IMR-90 (cell line): ENCODE results near the gene TMEM218. TPM values are rescaled to one million over a fixed set of nuclear protein-coding genes. Genes with fewer than 3 reads are reported as not detected.
A peak's percentile ranks its signal among the peaks of the same experiment; 100 is the strongest.

Experiments
- ATAC-seq: fragments of 200-7000 bp; cut with Tn5 transposase; 2 replicates; pipeline ENCODE4 v1.9.1; 2020; ENCODE audit warnings: low read depth, mild to moderate bottlenecking, moderate library complexity
- BruUV-seq: library from RNA; stranded (reverse); fragments of 400-500 nt; replicated peaks from 2 replicates; lab custom pipeline; 2021; lab: Mats Ljungman, UMichigan
- CTCF ChIA-PET: fragments of 300-600 bp; formaldehyde crosslinking; extraction: SDS; loops from one replicate; lab custom pipeline; 2021; ENCODE audit warnings: antibody characterized with exemption; lab: Yijun Ruan, JAX
- POLR2A ChIA-PET: fragments of 300-600 bp; sonication (Branson Sonifier 250); formaldehyde crosslinking; loops from one replicate; lab custom pipeline; 2022; ENCODE audit warnings: antibody characterized with exemption; ENCODE audit not compliant: unreplicated experiment; lab: Charles Lee
- DNase-seq: peaks from one replicate; pipeline ENCODE4 v3.0.0; 2013
- H2AFZ ChIP-seq: replicated peaks from 2 replicates; pipeline ENCODE3; 2013; ENCODE audit warnings: low read length, mild to moderate bottlenecking; ENCODE audit not compliant: poor library complexity
- H2AK5ac ChIP-seq: 2 replicates; pipeline ENCODE4 v1.6.1; 2013; ENCODE audit warnings: low read depth, low read length, inconsistent platforms
- H2AK9ac ChIP-seq: replicated peaks from 2 replicates; pipeline ENCODE3; 2013; ENCODE audit warnings: mild to moderate bottlenecking, low read depth, low read length, moderate library complexity; ENCODE audit not compliant: poor library complexity
- H2BK120ac ChIP-seq: 2 replicates; pipeline ENCODE4 v1.6.1; 2013; ENCODE audit warnings: low read depth, low read length, inconsistent platforms
- H2BK15ac ChIP-seq: 3 replicates; pipeline ENCODE4 v1.6.1; 2013; ENCODE audit warnings: low read depth, low read length, inconsistent platforms
- H2BK20ac ChIP-seq: 2 replicates; pipeline ENCODE4 v1.6.1; 2013; ENCODE audit warnings: low read depth, mild to moderate bottlenecking, inconsistent platforms, low read length, moderate library complexity
- H2BK5ac ChIP-seq: 2 replicates; pipeline ENCODE4 v1.6.1; 2013; ENCODE audit warnings: mild to moderate bottlenecking, low read depth, low read length, inconsistent platforms; ENCODE audit not compliant: poor library complexity, severe bottlenecking
- H3K14ac ChIP-seq: replicated peaks from 2 replicates; pipeline ENCODE4 v1.6.1; 2013; ENCODE audit warnings: low read depth, low read length, inconsistent platforms
- H3K18ac ChIP-seq: 2 replicates; pipeline ENCODE4 v1.6.1; 2013; ENCODE audit warnings: low read depth, low read length, control low read depth
- H3K23ac ChIP-seq: 2 replicates; pipeline ENCODE4 v1.6.1; 2013; ENCODE audit warnings: low read depth, low read length, inconsistent platforms
- H3K27ac ChIP-seq: 2 replicates; pipeline ENCODE4 v1.5.1; 2013; ENCODE audit warnings: mild to moderate bottlenecking, control low read depth, low read length; ENCODE audit not compliant: insufficient read depth
- H3K27me3 ChIP-seq: 2 replicates; pipeline ENCODE4 v1.6.1; 2013; ENCODE audit warnings: low read length; ENCODE audit not compliant: control insufficient read depth, insufficient read depth
- H3K36me3 ChIP-seq: 2 replicates; pipeline ENCODE4 v1.6.1; 2013; ENCODE audit warnings: low read length, mixed read lengths; ENCODE audit not compliant: control insufficient read depth, insufficient read depth
- H3K4ac ChIP-seq: 2 replicates; pipeline ENCODE4 v1.6.1; 2013; ENCODE audit warnings: low read depth, low read length, inconsistent platforms
- H3K4me1 ChIP-seq: 2 replicates; pipeline ENCODE4 v1.6.1; 2013; ENCODE audit warnings: low read length, mixed read lengths; ENCODE audit not compliant: control insufficient read depth, insufficient read depth
- H3K4me2 ChIP-seq: 2 replicates; pipeline ENCODE4 v1.6.1; 2013; ENCODE audit warnings: low read depth, mild to moderate bottlenecking, control low read depth, low read length, moderate library complexity
- H3K4me3 ChIP-seq: 2 replicates; pipeline ENCODE4 v1.5.1; 2013; ENCODE audit warnings: low read depth, mild to moderate bottlenecking, control low read depth, low read length, moderate library complexity; ENCODE audit not compliant: insufficient read depth
- H3K56ac ChIP-seq: 2 replicates; pipeline ENCODE4 v1.6.1; 2013; ENCODE audit warnings: low read length, inconsistent platforms; ENCODE audit not compliant: insufficient read depth; ENCODE audit errors: extremely low read depth
- H3K79me1 ChIP-seq, 2 experiments: 2 replicates each; pipeline ENCODE4 v1.6.1; 2013; ENCODE audit warnings: low read length in 2 of 2, inconsistent platforms in 1 of 2, low read depth in 1 of 2
- H3K9ac ChIP-seq: 2 replicates; pipeline ENCODE4 v1.6.1; 2013; ENCODE audit warnings: low read depth, low read length, control low read depth
- H3K9me1 ChIP-seq: 2 replicates; pipeline ENCODE4 v1.6.1; 2013; ENCODE audit warnings: low read length, inconsistent platforms; ENCODE audit not compliant: insufficient read depth
- H3K9me3 ChIP-seq: 2 replicates; pipeline ENCODE4 v1.6.1; 2013; ENCODE audit warnings: low read length; ENCODE audit not compliant: control insufficient read depth, insufficient read depth
- H4K20me1 ChIP-seq: 2 replicates; pipeline ENCODE4 v1.6.1; 2013; ENCODE audit warnings: low read length, inconsistent platforms; ENCODE audit not compliant: insufficient read depth
- H4K5ac ChIP-seq: 2 replicates; pipeline ENCODE4 v1.6.1; 2013; ENCODE audit warnings: mild to moderate bottlenecking, low read depth, low read length, control low read depth
- H4K8ac ChIP-seq, 2 experiments: 2 replicates each; pipeline ENCODE4 v1.6.1; 2013; ENCODE audit warnings: low read depth in 2 of 2, low read length in 2 of 2, control low read depth in 1 of 2, inconsistent platforms in 1 of 2
- H4K91ac ChIP-seq: 2 replicates; pipeline ENCODE4 v1.6.1; 2013; ENCODE audit warnings: low read depth, low read length, inconsistent platforms; ENCODE audit not compliant: insufficient read depth
- CEBPB ChIP-seq: IDR thresholded peaks from 2 replicates; pipeline ENCODE4 v1.6.1; 2012; ENCODE audit warnings: low read depth, low read length, improper control_type of control experiment
- MAZ ChIP-seq: IDR thresholded peaks from 2 replicates; pipeline ENCODE4 v1.6.1; 2012; ENCODE audit warnings: low read depth, mild to moderate bottlenecking, low read length, improper control_type of control experiment, moderate library complexity, borderline replicate concordance
- WGBS, 2 experiments: methylation state at CpG; one replicate each; pipeline versions ENCODE4 v1.1.5 to v1.1.7; 2013; ENCODE audit warnings: missing lambda C conversion rate in 2 of 2; ENCODE audit not compliant: insufficient read length in 1 of 2; ENCODE audit errors: extremely low coverage in 2 of 2; 5-methylcytosine and 5-hydroxymethylcytosine counted together
- dilution Hi-C: fragments of 300-500 bp; cut with HindIII; formaldehyde crosslinking; loops from one replicate; pipeline ENCODE4 v1.14.3; 2018; ENCODE audit warnings: low sequenced_read_pairs; ENCODE audit not compliant: unreplicated experiment
- in situ Hi-C: fragments of 300-500 bp; cut with MboI; formaldehyde crosslinking; loops from 3 replicates; pipeline ENCODE4 v1.14.3; 2019; ENCODE audit warnings: low sequenced_read_pairs, inconsistent platforms, mixed read lengths
- intact Hi-C: fragments of 100-400 bp; cut with micrococcal nuclease; formaldehyde crosslinking; loops from 2 replicates; pipeline ENCODE4 v1.10.0; 2022
- polyA plus RNA-seq, 3 experiments: library from polyadenylated mRNA; depleted of rRNA; stranded (reverse); fragments of >200 nt; gene quantifications; 2 replicates each; pipeline ENCODE4 v1.2.3, GENCODE V29; 2012; ENCODE audit warnings: low replicate concordance in 1 of 3
- total RNA-seq: library from RNA; depleted of rRNA; stranded (reverse); fragments of >200 nt; gene quantifications from 2 replicates; pipeline ENCODE4 v1.2.3, GENCODE V29; 2012

Gene TMEM218
- total and polyA plus RNA-seq, 2 of the 4 experiments (the other 2 are of a cell fraction) = 19.4 to 23.0 TPM

DNA sequence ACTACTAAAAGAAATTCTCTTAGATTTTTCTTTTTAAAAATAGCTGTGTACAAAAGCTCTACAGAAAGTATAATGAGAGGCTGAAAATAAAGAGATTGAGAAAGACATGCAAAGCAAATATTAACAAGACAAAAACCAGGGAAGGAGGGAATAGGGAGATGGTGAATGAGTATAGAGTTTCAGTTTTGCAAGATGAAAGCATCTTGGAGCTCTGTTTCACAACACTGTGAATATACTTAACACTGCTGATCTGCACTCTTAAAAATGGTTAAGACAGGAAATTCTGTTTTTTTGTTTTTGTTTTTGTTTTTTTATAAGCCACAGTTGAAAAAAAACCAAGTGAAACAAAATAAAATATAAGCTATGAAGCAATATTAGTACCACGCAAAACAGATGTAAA, 5.5 kb downstream of the TMEM218 start:
- Histone ChIP-seq H3K27ac (no peak overlapping the region), H2AK5ac (no peak overlapping the region), H3K9me3 (no peaks in the 10 kb centered on the region), H4K5ac (no peak overlapping the region), H2AK9ac (no peak overlapping the region), H3K36me3 (no peaks in the 10 kb centered on the region), H3K9me1 (no peaks in the 10 kb centered on the region), H3K79me1 (peaks cover 10 to 12% of the 10 kb centered on the region in 2 experiments; a peak in 3 of 4 replicates), H3K9ac (no peak overlapping the region), H2BK20ac (no peak overlapping the region), H3K14ac (no peak overlapping the region), H3K4me2 (no peak overlapping the region), H2BK120ac (no peak overlapping the region), H4K20me1 (no peaks in the 10 kb centered on the region), H3K23ac (no peak overlapping the region), H3K27me3 (no peaks in the 10 kb centered on the region), H3K56ac (no peak overlapping the region), H3K4me1 (peaks cover 7% of the 10 kb centered on the region), H3K4me3 (no peak overlapping the region), H3K4ac (no peak overlapping the region), H2BK5ac (no peak overlapping the region), H4K8ac (no peak overlapping the region), H4K91ac (no peak overlapping the region), H2BK15ac (no peak overlapping the region), H2AFZ (no peak overlapping the region), H3K18ac (no peak overlapping the region)
- WGBS, 2 experiments = no CpG with 5 or more reads among the region's 1 CpG
- CTCF ChIA-PET = no interaction called here
- ATAC-seq (no peak), DNase-seq (peak; percentile 26)
- in situ Hi-C loops (no loop called here), intact Hi-C loops (no loop called here), dilution Hi-C loops (no loop called here)
- no TSS peak for BruUV-seq
- 0 out of 2 replicates have a peak, but pooled peaks have one; percentile 4 for TF ChIP-seq CEBPB
- no peak for TF ChIP-seq MAZ
- POLR2A ChIA-PET = no interaction called here
